ENCODE data around the gene PSMC6. TPM values are rescaled to one million over a fixed set of nuclear protein-coding genes. Genes with fewer than 3 reads are reported as not detected.
A peak's percentile ranks its signal among the peaks of the same experiment; 100 is the strongest.

PSMC6 gene
- total RNA-seq, 1 donor from 2014 or later, result 70.0 TPM

GRCh38 chr14:52692248-52692962 lies 14.6 kb upstream of the PSMC6 start:
- no peak overlapping the region for H3K27ac Mint-ChIP-seq (ENCODE audit: unreplicated experiment)
- peak; percentile 21 for DNase-seq (ENCODE audit: low read depth)
- no peak overlapping the region for H3K4me2 ChIP-seq (ENCODE audit: low read length)
- H3K36me3 Mint-ChIP-seq (ENCODE audit: low read depth, unreplicated experiment), result peaks cover 3% of the 10 kb centered on the region
- no peak for TF ChIP-seq CTCF (IDR thresholded peaks at IDR 0.05; ENCODE audit: insufficient read depth, low read depth, low read length)
- no peak for TF ChIP-seq EZH2 (IDR thresholded peaks at IDR 0.05; ENCODE audit: insufficient read depth, low read length)
- FAIRE-seq, result no peak
- peaks cover 2% of the 10 kb centered on the region for H3K4me1 ChIP-seq (ENCODE audit: insufficient read depth, low read length)
- peaks cover 55% of the 10 kb centered on the region for H4K20me1 ChIP-seq (ENCODE audit: insufficient read depth, low read length)
- no peak overlapping the region for H3K27ac ChIP-seq (ENCODE audit: low read depth, low read length)
- H3K4me1 Mint-ChIP-seq (ENCODE audit: low read depth, unreplicated experiment), result peaks cover 15% of the 10 kb centered on the region
- no peak overlapping the region for H3K9ac ChIP-seq (ENCODE audit: low read length)
- H2AFZ ChIP-seq (ENCODE audit: low read depth, low read length), result no peak overlapping the region
- no peaks in the 10 kb centered on the region for H3K27me3 Mint-ChIP-seq (ENCODE audit: low read depth, unreplicated experiment)
- peak overlapping the region; percentile 35 for H3K4me3 Mint-ChIP-seq (ENCODE audit: unreplicated experiment)
- H3K4me3 ChIP-seq (ENCODE audit: insufficient read depth, low read depth, low read length), result no peak overlapping the region
- H3K79me2 ChIP-seq (ENCODE audit: insufficient read depth, low read length), result peaks cover 78% of the 10 kb centered on the region
- no peaks in the 10 kb centered on the region for H3K9me3 ChIP-seq (ENCODE audit: insufficient read depth, low read depth, low read length)
- H3K27me3 ChIP-seq (ENCODE audit: insufficient read depth, low read length), result no peaks in the 10 kb centered on the region
- no peaks in the 10 kb centered on the region for H3K36me3 ChIP-seq (ENCODE audit: insufficient read depth, low read length)
- no peaks in the 10 kb centered on the region for H3K9me3 Mint-ChIP-seq (ENCODE audit: unreplicated experiment)

- Mint-ChIP-seq H3K4me3 (ENCODE audit: unreplicated experiment) (peak overlapping the region; percentile 54), H3K4me1 (ENCODE audit: low read depth, unreplicated experiment) (peaks cover 15% of the 10 kb centered on the region), H3K36me3 (ENCODE audit: low read depth, unreplicated experiment) (no peaks in the 10 kb centered on the region), H3K9me3 (ENCODE audit: unreplicated experiment) (no peaks in the 10 kb centered on the region), H3K27me3 (ENCODE audit: low read depth, unreplicated experiment) (no peaks in the 10 kb centered on the region), H3K27ac (ENCODE audit: unreplicated experiment) (no peak overlapping the region)
- Histone ChIP-seq H4K20me1 (ENCODE audit: insufficient read depth, low read length) (peaks cover 50% of the 10 kb centered on the region), H3K9me3 (ENCODE audit: insufficient read depth, low read depth, low read length) (no peaks in the 10 kb centered on the region), H3K4me2 (ENCODE audit: low read length) (no peak overlapping the region), H3K79me2 (ENCODE audit: insufficient read depth, low read length) (peaks cover 71% of the 10 kb centered on the region), H3K36me3 (ENCODE audit: insufficient read depth, low read length) (no peaks in the 10 kb centered on the region), H3K27me3 (ENCODE audit: insufficient read depth, low read length) (no peaks in the 10 kb centered on the region), H2AFZ (ENCODE audit: low read depth, low read length) (no peak overlapping the region), H3K9ac (ENCODE audit: low read length) (no peak overlapping the region), H3K4me1 (ENCODE audit: insufficient read depth, low read length) (peaks cover 2% of the 10 kb centered on the region), H3K4me3 (ENCODE audit: insufficient read depth, low read depth, low read length) (no peak overlapping the region), H3K27ac (ENCODE audit: low read depth, low read length) (no peak overlapping the region)
- DNase-seq (ENCODE audit: low read depth) (no peak), FAIRE-seq (no peak)
- TF ChIP-seq EZH2 (IDR thresholded peaks at IDR 0.05; ENCODE audit: insufficient read depth, low read length) (no peak), CTCF (IDR thresholded peaks at IDR 0.05; ENCODE audit: insufficient read depth, low read depth, low read length) (no peak)
Measured at GRCh38 chr14:52693036-52693435, 14.0 kb upstream of the PSMC6 start.

GRCh38 chr14:52693532-52693931 lies 13.5 kb upstream of the PSMC6 start:
- Mint-ChIP-seq H3K9me3 (ENCODE audit: unreplicated experiment) (no peaks in the 10 kb centered on the region), H3K27ac (ENCODE audit: unreplicated experiment) (no peak overlapping the region), H3K36me3 (ENCODE audit: low read depth, unreplicated experiment) (no peaks in the 10 kb centered on the region), H3K4me3 (ENCODE audit: unreplicated experiment) (peak overlapping the region; percentile 54), H3K27me3 (ENCODE audit: low read depth, unreplicated experiment) (no peaks in the 10 kb centered on the region), H3K4me1 (ENCODE audit: low read depth, unreplicated experiment) (peaks cover 15% of the 10 kb centered on the region)
- TF ChIP-seq EZH2 (IDR thresholded peaks at IDR 0.05; ENCODE audit: insufficient read depth, low read length) (no peak), CTCF (IDR thresholded peaks at IDR 0.05; ENCODE audit: insufficient read depth, low read depth, low read length) (no peak)
- Histone ChIP-seq H2AFZ (ENCODE audit: low read depth, low read length) (no peak overlapping the region), H3K9me3 (ENCODE audit: insufficient read depth, low read depth, low read length) (no peaks in the 10 kb centered on the region), H3K36me3 (ENCODE audit: insufficient read depth, low read length) (no peaks in the 10 kb centered on the region), H3K79me2 (ENCODE audit: insufficient read depth, low read length) (peaks cover 66% of the 10 kb centered on the region), H3K4me3 (ENCODE audit: insufficient read depth, low read depth, low read length) (no peak overlapping the region), H3K4me1 (ENCODE audit: insufficient read depth, low read length) (peaks cover 2% of the 10 kb centered on the region), H3K27me3 (ENCODE audit: insufficient read depth, low read length) (no peaks in the 10 kb centered on the region), H3K4me2 (ENCODE audit: low read length) (no peak overlapping the region), H3K27ac (ENCODE audit: low read depth, low read length) (no peak overlapping the region), H4K20me1 (ENCODE audit: insufficient read depth, low read length) (peaks cover 47% of the 10 kb centered on the region), H3K9ac (ENCODE audit: low read length) (no peak overlapping the region)
- DNase-seq (ENCODE audit: low read depth) (no peak), FAIRE-seq (no peak)

Measured in astrocyte (in vitro differentiated cells and primary cell).